ENCODE results near the gene RPS6KA5.

DNA sequence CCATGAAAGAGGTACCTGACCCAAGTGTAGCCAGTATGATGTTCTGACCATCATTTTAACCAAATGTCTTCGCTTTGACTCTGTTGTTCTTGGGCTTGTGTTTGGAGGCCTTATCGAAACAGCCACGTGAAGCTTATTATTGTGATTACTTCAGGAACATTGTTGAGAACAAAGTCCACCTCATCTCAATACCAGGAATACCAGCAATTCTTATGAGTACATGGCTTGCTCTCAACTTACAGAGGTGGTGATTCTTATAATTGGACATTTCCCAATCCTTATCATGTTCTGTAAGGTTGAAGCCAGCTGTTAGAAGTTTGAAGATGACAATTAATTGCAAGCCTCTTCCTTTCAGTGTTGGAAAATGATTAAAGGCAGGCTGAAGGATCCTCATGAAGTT lies 21.8 kb upstream of the RPS6KA5 start:
- TF ChIP-seq, protein P1, sequence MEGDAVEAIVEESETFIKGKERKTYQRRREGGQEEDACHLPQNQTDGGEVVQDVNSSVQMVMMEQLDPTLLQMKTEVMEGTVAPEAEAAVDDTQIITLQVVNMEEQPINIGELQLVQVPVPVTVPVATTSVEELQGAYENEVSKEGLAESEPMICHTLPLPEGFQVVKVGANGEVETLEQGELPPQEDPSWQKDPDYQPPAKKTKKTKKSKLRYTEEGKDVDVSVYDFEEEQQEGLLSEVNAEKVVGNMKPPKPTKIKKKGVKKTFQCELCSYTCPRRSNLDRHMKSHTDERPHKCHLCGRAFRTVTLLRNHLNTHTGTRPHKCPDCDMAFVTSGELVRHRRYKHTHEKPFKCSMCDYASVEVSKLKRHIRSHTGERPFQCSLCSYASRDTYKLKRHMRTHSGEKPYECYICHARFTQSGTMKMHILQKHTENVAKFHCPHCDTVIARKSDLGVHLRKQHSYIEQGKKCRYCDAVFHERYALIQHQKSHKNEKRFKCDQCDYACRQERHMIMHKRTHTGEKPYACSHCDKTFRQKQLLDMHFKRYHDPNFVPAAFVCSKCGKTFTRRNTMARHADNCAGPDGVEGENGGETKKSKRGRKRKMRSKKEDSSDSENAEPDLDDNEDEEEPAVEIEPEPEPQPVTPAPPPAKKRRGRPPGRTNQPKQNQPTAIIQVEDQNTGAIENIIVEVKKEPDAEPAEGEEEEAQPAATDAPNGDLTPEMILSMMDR (conservative IDR thresholded peaks at IDR 0.05; ENCODE audit: low read depth, low read length), result no peak
- TF ChIP-seq EZH2 (IDR thresholded peaks at IDR 0.05; ENCODE audit: low read length, unreplicated experiment) (no peak), EZH2phosphoT487 (IDR thresholded peaks at IDR 0.05; ENCODE audit: borderline replicate concordance, low read length) (no peak)

Data from PC-3 (cell line).